K562 (cell line): ENCODE measurements around the gene CALD1. TPM values are rescaled to one million over a fixed set of nuclear protein-coding genes. Genes with fewer than 3 reads are reported as not detected.

Experiments
- ATAC-seq: fragments of 200-7000 bp; cut with Tn5 transposase; 3 replicates; pipeline ENCODE4 v1.9.1; 2020; ENCODE audit warnings: moderate library complexity
- BruUV-seq: library from RNA; stranded (reverse); fragments of 400-500 nt; replicated peaks from 2 replicates; lab custom pipeline; 2021; lab: Mats Ljungman, UMichigan
- CTCF ChIA-PET: fragments of 300-600 bp; formaldehyde crosslinking; extraction: SDS; loops from one replicate; lab custom pipeline; 2021; ENCODE audit warnings: low intra/inter-chr PET ratio; lab: Yijun Ruan, JAX
- POLR2A ChIA-PET: fragments of 300-600, 350-650 bp; sonication (Branson Sonifier 250); formaldehyde crosslinking; extraction: SDS; loops from one replicate; lab custom pipeline; 2021; ENCODE audit warnings: antibody characterized with exemption, inconsistent platforms; lab: Yijun Ruan, JAX
- DNase-seq, 4 experiments: peaks; one replicate each; pipeline versions ENCODE4 v3.0.0 to v3.0.0-alpha.2; 2011 to 2018; ENCODE audit warnings: low spot score in 3 of 4, mixed read lengths in 3 of 4; ENCODE audit errors: extremely low read depth in 1 of 4
- FAIRE-seq: peaks from 2 replicates; lab custom pipeline; 2011; peaks lifted over from hg19 to GRCh38; lab: Jason Lieb, UNC
- H2AFZ ChIP-seq: 2 replicates; pipeline ENCODE4 v1.6.0; 2011; ENCODE audit warnings: low read depth, low read length, control low read depth, inconsistent platforms
- H3K27ac ChIP-seq: fragments of 200-600 bp; 3 replicates; pipeline ENCODE4 v1.8.0; 2011; ENCODE audit warnings: low read depth, mild to moderate bottlenecking, control low read depth, inconsistent platforms, low read length, moderate library complexity, mixed read lengths; ENCODE audit errors: extremely low read depth
- H3K27me3 ChIP-seq, 2 experiments: fragments of 300-600 bp in 1 of 2; 2 replicates in 1 of 2; 3 replicates in 1 of 2; pipeline versions ENCODE4 v1.6.0 to v1.8.0; 2011; ENCODE audit warnings: inconsistent platforms in 2 of 2, low read length in 2 of 2, mild to moderate bottlenecking in 1 of 2, mixed read lengths in 1 of 2, moderate library complexity in 1 of 2; ENCODE audit not compliant: control insufficient read depth in 2 of 2, insufficient read depth in 2 of 2
- H3K36me3 ChIP-seq: fragments of 300-600 bp; 3 replicates; pipeline ENCODE4 v1.8.0; 2011; ENCODE audit warnings: mild to moderate bottlenecking, low read length, inconsistent platforms; ENCODE audit not compliant: control insufficient read depth, insufficient read depth
- H3K4me1 ChIP-seq, 2 experiments: fragments of 200-600 bp in 1 of 2; replicated peaks in 1 of 2; 2 replicates in 1 of 2; 3 replicates in 1 of 2; pipeline versions ENCODE4 v1.5.1 to v1.8.0; 2011; ENCODE audit warnings: inconsistent platforms in 2 of 2, low read length in 2 of 2, mild to moderate bottlenecking in 1 of 2, mixed read lengths in 1 of 2, moderate library complexity in 1 of 2; ENCODE audit not compliant: control insufficient read depth in 2 of 2, insufficient read depth in 2 of 2
- H3K4me2 ChIP-seq: 2 replicates; pipeline ENCODE4 v1.6.1; 2011; ENCODE audit warnings: low read length, control low read depth, inconsistent platforms, mixed read lengths; ENCODE audit not compliant: insufficient read depth
- H3K4me3 ChIP-seq: fragments of 200-600 bp; sonication (generic), shearing (Covaris generic); 2 replicates; pipeline ENCODE4 v1.5.1; 2016; ENCODE audit warnings: control low read depth, inconsistent platforms
- H3K79me2 ChIP-seq: fragments of 200-600 bp; 3 replicates; pipeline ENCODE4 v1.8.0; 2011; ENCODE audit warnings: low read length, inconsistent platforms; ENCODE audit not compliant: control insufficient read depth, insufficient read depth
- H3K9ac ChIP-seq, 2 experiments: 2 replicates each; pipeline versions ENCODE4 v1.6.0 to v1.6.1; 2011; ENCODE audit warnings: low read depth in 2 of 2, low read length in 2 of 2, control low read depth in 1 of 2, inconsistent platforms in 1 of 2, mild to moderate bottlenecking in 1 of 2, mixed read lengths in 1 of 2; ENCODE audit not compliant: insufficient read depth in 1 of 2
- H3K9me1 ChIP-seq: one replicate; pipeline ENCODE4 v1.6.0; 2011; ENCODE audit warnings: inconsistent platforms, mild to moderate bottlenecking, low read length, moderate library complexity; ENCODE audit not compliant: control insufficient read depth, insufficient read depth
- H3K9me3 ChIP-seq: replicated peaks from 2 replicates; pipeline ENCODE4 v1.5.1; 2011; ENCODE audit warnings: low read depth, low read length, inconsistent platforms; ENCODE audit not compliant: control insufficient read depth, insufficient read depth
- H4K20me1 ChIP-seq: replicated peaks from 2 replicates; pipeline ENCODE4 v1.6.1; 2011; ENCODE audit warnings: low read length, inconsistent platforms, mixed read lengths; ENCODE audit not compliant: control insufficient read depth, insufficient read depth
- ZNF316 ChIP-seq: fragments of 450-650 bp; IDR thresholded peaks from 2 replicates; pipeline ENCODE4 v1.6.1; 2016
- WGBS: fragments of 100-300 bp; shearing (Covaris generic); methylation state at CpG from one replicate; pipeline ENCODE4 v1.1.6; 2016; ENCODE audit warnings: low coverage, mixed read lengths; ENCODE audit not compliant: insufficient coverage; ENCODE audit errors: missing lambda C conversion rate; 5-methylcytosine and 5-hydroxymethylcytosine counted together
- in situ Hi-C: fragments of 300-500 bp; cut with MboI; formaldehyde crosslinking; loops from 4 replicates; pipeline ENCODE4 v1.15.0; 2018; ENCODE audit warnings: inconsistent platforms, mixed read lengths
- intact Hi-C: fragments of 100-400 bp; cut with micrococcal nuclease; formaldehyde crosslinking; loops from 2 replicates; pipeline ENCODE4 v1.14.2; 2022
- polyA plus RNA-seq, 8 experiments: library from polyadenylated mRNA; depleted of rRNA in 4 of 8; stranded (reverse) in 5 of 8; unstranded in 3 of 8; fragments of >200 nt; fragmentation: Nextera tagmentation in 2 of 8; fragmentation: Illumina TruSeq in 1 of 8; extraction: Ambion mirVana in 2 of 8; extraction: Trizol in 1 of 8; gene quantifications; 2 replicates each; pipeline versions ENCODE4 v1.2.1 to v1.2.3, GENCODE V29; 2011 to 2014; ENCODE audit warnings: inconsistent platforms in 1 of 8, missing spikeins in 1 of 8
- total RNA-seq, 7 experiments: library from RNA; depleted of rRNA in 6 of 7; stranded (reverse); fragments of >200 nt in 6 of 7; fragmentation: Illumina TruSeq in 2 of 7; extraction: Trizol in 2 of 7; gene quantifications; 2 replicates each; pipeline versions ENCODE4 v1.2.1 to v1.2.3, GENCODE V29; 2011 to 2021; ENCODE audit warnings: low replicate concordance in 1 of 7
- TF ChIP-seq, protein P1 (sequence below): fragments of 450-650 bp; IDR thresholded peaks from 2 replicates; pipeline ENCODE4 v1.6.1; 2016; ENCODE audit warnings: low read depth
- TF ChIP-seq, protein P2 (sequence below): sonication (generic); formaldehyde crosslinking; IDR thresholded peaks from 2 replicates; pipeline ENCODE4 v1.5.0; 2020; ENCODE audit warnings: missing genetic modification reagents

CALD1 gene
- total and polyA plus RNA-seq, 9 of the 15 experiments (the other 6 are each of a cell fraction or from before 2014, with no cell fraction given) = 0.40 TPM; not detected in 8

DNA sequence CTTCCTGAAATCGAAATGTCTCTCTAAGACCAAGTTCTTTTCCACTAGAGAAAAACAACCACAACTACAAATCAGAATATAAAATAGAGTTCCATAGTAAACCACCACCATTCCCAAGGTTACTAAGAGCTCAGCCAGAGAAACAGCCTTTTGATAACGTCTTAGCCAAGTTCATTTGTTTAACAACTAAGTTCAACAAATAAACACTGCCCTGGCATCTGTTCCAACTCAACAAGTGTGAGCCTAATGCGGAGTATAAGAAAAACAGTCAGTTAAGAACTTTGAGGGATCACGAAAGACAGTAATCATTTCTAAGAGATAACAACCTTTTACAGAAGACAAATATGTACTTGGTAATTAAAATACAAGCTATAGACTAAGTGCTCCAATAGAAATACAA is 77.3 kb downstream of the CALD1 start:
- no peaks in the 10 kb centered on the region for H3K9me3 ChIP-seq
- no peak overlapping the region for H3K4me3 ChIP-seq
- TF ChIP-seq, protein P1, sequence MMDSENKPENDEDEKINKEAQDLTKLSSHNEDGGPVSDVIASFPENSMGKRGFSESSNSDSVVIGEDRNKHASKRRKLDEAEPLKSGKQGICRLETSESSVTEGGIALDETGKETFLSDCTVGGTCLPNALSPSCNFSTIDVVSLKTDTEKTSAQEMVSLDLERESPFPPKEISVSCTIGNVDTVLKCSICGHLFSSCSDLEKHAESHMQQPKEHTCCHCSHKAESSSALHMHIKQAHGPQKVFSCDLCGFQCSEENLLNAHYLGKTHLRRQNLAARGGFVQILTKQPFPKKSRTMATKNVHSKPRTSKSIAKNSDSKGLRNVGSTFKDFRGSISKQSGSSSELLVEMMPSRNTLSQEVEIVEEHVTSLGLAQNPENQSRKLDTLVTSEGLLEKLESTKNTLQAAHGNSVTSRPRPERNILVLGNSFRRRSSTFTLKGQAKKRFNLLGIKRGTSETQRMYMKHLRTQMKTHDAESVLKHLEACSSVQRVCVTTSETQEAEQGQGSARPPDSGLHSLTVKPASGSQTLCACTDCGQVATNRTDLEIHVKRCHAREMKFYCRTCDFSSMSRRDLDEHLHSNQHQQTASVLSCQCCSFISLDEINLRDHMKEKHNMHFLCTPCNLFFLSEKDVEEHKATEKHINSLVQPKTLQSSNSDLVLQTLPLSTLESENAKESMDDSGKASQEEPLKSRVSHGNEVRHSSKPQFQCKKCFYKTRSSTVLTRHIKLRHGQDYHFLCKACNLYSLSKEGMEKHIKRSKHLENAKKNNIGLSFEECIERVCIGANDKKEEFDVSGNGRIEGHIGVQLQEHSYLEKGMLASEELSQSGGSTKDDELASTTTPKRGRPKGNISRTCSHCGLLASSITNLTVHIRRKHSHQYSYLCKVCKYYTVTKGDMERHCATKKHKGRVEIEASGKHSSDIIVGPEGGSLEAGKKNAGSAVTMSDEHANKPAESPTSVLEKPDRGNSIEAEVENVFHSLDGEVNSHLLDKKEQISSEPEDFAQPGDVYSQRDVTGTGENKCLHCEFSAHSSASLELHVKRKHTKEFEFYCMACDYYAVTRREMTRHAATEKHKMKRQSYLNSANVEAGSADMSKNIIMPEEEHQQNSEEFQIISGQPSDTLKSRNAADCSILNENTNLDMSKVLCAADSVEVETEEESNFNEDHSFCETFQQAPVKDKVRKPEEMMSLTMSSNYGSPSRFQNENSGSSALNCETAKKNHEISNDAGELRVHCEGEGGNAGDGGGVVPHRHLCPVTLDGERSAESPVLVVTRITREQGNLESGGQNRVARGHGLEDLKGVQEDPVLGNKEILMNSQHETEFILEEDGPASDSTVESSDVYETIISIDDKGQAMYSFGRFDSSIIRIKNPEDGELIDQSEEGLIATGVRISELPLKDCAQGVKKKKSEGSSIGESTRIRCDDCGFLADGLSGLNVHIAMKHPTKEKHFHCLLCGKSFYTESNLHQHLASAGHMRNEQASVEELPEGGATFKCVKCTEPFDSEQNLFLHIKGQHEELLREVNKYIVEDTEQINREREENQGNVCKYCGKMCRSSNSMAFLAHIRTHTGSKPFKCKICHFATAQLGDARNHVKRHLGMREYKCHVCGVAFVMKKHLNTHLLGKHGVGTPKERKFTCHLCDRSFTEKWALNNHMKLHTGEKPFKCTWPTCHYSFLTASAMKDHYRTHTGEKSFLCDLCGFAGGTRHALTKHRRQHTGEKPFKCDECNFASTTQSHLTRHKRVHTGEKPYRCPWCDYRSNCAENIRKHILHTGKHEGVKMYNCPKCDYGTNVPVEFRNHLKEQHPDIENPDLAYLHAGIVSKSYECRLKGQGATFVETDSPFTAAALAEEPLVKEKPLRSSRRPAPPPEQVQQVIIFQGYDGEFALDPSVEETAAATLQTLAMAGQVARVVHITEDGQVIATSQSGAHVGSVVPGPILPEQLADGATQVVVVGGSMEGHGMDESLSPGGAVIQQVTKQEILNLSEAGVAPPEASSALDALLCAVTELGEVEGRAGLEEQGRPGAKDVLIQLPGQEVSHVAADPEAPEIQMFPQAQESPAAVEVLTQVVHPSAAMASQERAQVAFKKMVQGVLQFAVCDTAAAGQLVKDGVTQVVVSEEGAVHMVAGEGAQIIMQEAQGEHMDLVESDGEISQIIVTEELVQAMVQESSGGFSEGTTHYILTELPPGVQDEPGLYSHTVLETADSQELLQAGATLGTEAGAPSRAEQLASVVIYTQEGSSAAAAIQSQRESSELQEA = no peak
- TF ChIP-seq, protein P2, sequence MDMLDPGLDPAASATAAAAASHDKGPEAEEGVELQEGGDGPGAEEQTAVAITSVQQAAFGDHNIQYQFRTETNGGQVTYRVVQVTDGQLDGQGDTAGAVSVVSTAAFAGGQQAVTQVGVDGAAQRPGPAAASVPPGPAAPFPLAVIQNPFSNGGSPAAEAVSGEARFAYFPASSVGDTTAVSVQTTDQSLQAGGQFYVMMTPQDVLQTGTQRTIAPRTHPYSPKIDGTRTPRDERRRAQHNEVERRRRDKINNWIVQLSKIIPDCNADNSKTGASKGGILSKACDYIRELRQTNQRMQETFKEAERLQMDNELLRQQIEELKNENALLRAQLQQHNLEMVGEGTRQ (CRISPR knock-in tag) = no peak
- TF ChIP-seq ZNF316 = no peak
- H2AFZ ChIP-seq = peak overlapping the region; percentile 41
- no peak overlapping the region for H3K27ac ChIP-seq
- 8% methylated on average over 4 of the region's 4 CpGs for WGBS
- DNase-seq = no peak
- H3K4me1 ChIP-seq = peaks cover 0 to 16% of the 10 kb centered on the region in 2 experiments; a peak in 1 of 5 replicates
- no peaks in the 10 kb centered on the region for H4K20me1 ChIP-seq
- peaks cover 4 to 9% of the 10 kb centered on the region in 2 experiments; a peak in 2 of 5 replicates for H3K27me3 ChIP-seq
- POLR2A ChIA-PET = interaction anchor here (0.6 to 2.2 kb wide), 3 partner anchors 9 to 60 kb away, joined by 3 to 7 read pairs (median 6); no protein-coding TSS in a partner anchor
- intact Hi-C loops = no loop called here
- no peak overlapping the region for H3K4me2 ChIP-seq
- no peak; the same call in 2 of the 3 replicates for ATAC-seq
- in situ Hi-C loops = no loop called here
- H3K79me2 ChIP-seq = no peaks in the 10 kb centered on the region
- no TSS peak for BruUV-seq
- H3K9me1 ChIP-seq = no peaks in the 10 kb centered on the region
- no peak overlapping the region for H3K9ac ChIP-seq
- H3K36me3 ChIP-seq = no peaks in the 10 kb centered on the region
- CTCF ChIA-PET = no interaction called here
- FAIRE-seq = no peak
